Sigmoid colon (tissue), 4 donors: ENCODE data around the gene HECTD3.
A peak's percentile ranks its signal among the peaks of the same experiment; 100 is the strongest.

Experiments used
- EP300 ChIP-seq, 4 donors: sonication (generic); formaldehyde crosslinking; IDR thresholded peaks; one replicate each; pipeline ENCODE4 v1.6.1; 2017; ENCODE audit warnings: antibody characterized with exemption in 4 of 4
- POLR2A ChIP-seq, 2 donors: fragments of 450-650 bp; IDR thresholded peaks; one replicate each; pipeline ENCODE4 v1.6.1; 2016; ENCODE audit warnings: antibody characterized with exemption in 2 of 2, mild to moderate bottlenecking in 2 of 2, moderate library complexity in 2 of 2
- TF ChIP-seq, protein P1 (sequence below), 4 experiments: fragments of 450-650 bp in 3 of 4; fragments of 200-600 bp in 1 of 4; IDR thresholded peaks; one replicate each; pipeline ENCODE4 v1.5.1; 2016 to 2019; ENCODE audit warnings: antibody characterized with exemption in 4 of 4, mild to moderate bottlenecking in 3 of 4, moderate library complexity in 2 of 4

DNA sequence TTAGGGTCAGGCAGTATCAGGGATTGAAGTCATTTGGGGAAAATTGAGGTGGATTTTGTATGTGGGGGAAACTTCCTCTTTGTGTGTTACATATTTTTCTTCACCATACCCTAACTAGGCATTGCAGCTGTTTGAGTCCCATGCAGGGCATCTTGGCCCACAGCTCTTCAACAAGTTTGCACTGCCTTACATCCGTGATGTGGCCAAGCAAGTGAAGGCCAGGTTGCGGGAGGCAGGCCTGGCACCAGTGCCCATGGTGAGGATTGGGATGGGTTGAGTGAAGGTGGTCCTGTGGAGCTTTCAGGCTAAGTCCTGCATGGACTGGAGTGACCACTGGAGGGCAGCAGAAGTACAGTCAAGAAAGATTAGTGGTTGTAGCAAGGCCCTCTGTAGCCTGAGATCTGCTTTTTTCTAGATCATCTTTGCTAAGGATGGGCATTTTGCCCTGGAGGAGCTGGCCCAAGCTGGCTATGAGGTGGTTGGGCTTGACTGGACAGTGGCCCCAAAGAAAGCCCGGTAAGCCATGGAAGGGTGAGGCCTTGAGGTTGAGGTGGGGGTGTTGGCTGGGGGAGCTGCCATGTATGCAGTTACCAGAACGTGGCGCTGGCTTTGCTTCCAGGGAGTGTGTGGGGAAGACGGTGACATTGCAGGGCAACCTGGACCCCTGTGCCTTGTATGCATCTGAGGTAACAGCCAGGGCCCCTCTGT, 3.4 kb upstream of the HECTD3 start:
- TF ChIP-seq POLR2A (IDR thresholded peaks at IDR 0.05) (no peak), EP300 (IDR thresholded peaks at IDR 0.05) (no peak)
- TF ChIP-seq, protein P1, sequence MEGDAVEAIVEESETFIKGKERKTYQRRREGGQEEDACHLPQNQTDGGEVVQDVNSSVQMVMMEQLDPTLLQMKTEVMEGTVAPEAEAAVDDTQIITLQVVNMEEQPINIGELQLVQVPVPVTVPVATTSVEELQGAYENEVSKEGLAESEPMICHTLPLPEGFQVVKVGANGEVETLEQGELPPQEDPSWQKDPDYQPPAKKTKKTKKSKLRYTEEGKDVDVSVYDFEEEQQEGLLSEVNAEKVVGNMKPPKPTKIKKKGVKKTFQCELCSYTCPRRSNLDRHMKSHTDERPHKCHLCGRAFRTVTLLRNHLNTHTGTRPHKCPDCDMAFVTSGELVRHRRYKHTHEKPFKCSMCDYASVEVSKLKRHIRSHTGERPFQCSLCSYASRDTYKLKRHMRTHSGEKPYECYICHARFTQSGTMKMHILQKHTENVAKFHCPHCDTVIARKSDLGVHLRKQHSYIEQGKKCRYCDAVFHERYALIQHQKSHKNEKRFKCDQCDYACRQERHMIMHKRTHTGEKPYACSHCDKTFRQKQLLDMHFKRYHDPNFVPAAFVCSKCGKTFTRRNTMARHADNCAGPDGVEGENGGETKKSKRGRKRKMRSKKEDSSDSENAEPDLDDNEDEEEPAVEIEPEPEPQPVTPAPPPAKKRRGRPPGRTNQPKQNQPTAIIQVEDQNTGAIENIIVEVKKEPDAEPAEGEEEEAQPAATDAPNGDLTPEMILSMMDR (IDR thresholded peaks at IDR 0.05) = peak; percentile 81 to 92 (median 90)
